ENCODE results near the gene PCBD1. TPM values are rescaled to one million over a fixed set of nuclear protein-coding genes. Genes with fewer than 3 reads are reported as not detected.
A peak's percentile ranks its signal among the peaks of the same experiment; 100 is the strongest.

The PCBD1 gene
- total RNA-seq, 1 donor from 2014 or later = 36.6 TPM

GRCh38 chr10:70913893-70914240, 25.5 kb upstream of the PCBD1 start:
- no peaks in the 10 kb centered on the region for H3K9me3 Mint-ChIP-seq (ENCODE audit: unreplicated experiment)
- TF ChIP-seq, protein P1, sequence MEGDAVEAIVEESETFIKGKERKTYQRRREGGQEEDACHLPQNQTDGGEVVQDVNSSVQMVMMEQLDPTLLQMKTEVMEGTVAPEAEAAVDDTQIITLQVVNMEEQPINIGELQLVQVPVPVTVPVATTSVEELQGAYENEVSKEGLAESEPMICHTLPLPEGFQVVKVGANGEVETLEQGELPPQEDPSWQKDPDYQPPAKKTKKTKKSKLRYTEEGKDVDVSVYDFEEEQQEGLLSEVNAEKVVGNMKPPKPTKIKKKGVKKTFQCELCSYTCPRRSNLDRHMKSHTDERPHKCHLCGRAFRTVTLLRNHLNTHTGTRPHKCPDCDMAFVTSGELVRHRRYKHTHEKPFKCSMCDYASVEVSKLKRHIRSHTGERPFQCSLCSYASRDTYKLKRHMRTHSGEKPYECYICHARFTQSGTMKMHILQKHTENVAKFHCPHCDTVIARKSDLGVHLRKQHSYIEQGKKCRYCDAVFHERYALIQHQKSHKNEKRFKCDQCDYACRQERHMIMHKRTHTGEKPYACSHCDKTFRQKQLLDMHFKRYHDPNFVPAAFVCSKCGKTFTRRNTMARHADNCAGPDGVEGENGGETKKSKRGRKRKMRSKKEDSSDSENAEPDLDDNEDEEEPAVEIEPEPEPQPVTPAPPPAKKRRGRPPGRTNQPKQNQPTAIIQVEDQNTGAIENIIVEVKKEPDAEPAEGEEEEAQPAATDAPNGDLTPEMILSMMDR (IDR thresholded peaks at IDR 0.05) = no peak
- H3K27me3 Mint-ChIP-seq (ENCODE audit: unreplicated experiment) = peaks cover 53% of the 10 kb centered on the region
- no peaks in the 10 kb centered on the region for H3K36me3 Mint-ChIP-seq (ENCODE audit: unreplicated experiment)
- no peaks in the 10 kb centered on the region for H3K4me1 Mint-ChIP-seq (ENCODE audit: unreplicated experiment)
- no peak overlapping the region for H3K4me3 Mint-ChIP-seq (ENCODE audit: unreplicated experiment)
- no peak for DNase-seq (ENCODE audit: extremely low spot score, unreplicated experiment)
- no peak overlapping the region for H3K27ac Mint-ChIP-seq (ENCODE audit: unreplicated experiment)

DNA sequence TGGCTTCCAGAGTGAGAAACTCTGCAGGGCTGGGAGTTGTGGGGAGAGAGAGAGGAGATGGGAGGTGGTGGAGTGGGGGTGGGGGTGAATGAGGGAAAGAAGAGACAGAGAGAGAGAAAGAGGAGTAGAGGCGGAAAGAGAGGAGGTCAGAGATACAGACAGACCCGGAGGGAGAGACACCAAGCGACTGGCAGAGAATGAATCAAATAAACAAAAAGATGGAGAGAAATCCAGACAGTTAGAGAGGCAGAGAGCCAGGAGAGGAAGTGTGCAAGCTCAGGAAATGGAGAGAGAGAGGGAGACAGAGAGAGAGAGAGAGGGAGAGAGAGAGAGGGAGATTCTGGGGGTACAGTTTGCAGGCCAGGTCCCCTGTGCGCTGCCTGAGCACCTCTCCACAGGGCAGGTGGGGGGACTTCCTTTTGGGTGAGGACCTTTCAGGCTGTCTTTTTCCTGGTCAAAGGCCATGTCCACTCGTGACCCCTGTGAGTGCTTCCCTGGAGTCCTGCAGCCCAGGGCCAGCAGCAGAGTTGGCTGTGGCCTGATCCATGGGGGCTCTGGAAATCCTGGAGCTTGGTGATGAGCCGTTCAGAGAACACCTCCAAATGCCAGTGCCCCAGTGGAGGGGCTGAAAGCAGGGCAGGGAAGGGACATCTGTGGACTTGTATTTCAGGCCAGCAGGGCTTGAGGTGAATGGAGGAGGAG, 25.0 kb upstream of the PCBD1 start:
- peaks cover 56% of the 10 kb centered on the region for H3K27me3 Mint-ChIP-seq (ENCODE audit: unreplicated experiment)

GRCh38 chr10:70912556-70912955, 24.2 kb upstream of the PCBD1 start:
- H3K9me3 Mint-ChIP-seq (ENCODE audit: unreplicated experiment) = no peaks in the 10 kb centered on the region
- DNase-seq (ENCODE audit: extremely low spot score, unreplicated experiment) = no peak

More for the DNA sequence above, 25.0 kb upstream of the PCBD1 start:
- Mint-ChIP-seq H3K27ac (ENCODE audit: unreplicated experiment) (peak overlapping the region; percentile 37), H3K36me3 (ENCODE audit: unreplicated experiment) (no peaks in the 10 kb centered on the region), H3K9me3 (ENCODE audit: unreplicated experiment) (no peaks in the 10 kb centered on the region), H3K4me1 (ENCODE audit: unreplicated experiment) (no peaks in the 10 kb centered on the region), H3K4me3 (ENCODE audit: unreplicated experiment) (no peak overlapping the region)
- DNase-seq (ENCODE audit: extremely low spot score, unreplicated experiment) = no peak
- TF ChIP-seq, protein P1 (IDR thresholded peaks at IDR 0.05) = no peak

DNA sequence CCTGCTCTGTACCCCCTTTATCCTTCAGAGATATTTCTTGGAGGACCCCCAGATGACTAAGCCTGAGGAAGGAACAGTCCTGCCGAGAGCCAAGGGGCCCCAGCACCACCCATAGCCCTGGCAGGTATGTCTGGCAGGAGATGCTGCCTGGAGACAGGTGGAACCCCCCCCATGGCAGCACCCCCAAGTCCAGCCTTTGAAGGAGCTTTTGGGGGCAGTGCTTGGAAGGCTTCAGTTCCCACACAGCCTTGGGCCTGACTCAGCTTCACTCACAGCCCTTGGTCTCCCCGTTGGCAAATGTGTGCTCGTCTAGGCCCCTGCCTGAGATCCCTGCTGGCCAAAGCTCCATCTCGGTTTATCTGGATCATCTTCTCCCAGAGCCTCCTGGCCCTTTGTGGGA, 23.0 kb upstream of the PCBD1 start:
- no peak overlapping the region for H3K4me3 Mint-ChIP-seq (ENCODE audit: unreplicated experiment)
- DNase-seq (ENCODE audit: extremely low spot score, unreplicated experiment) = no peak
- peaks cover 56% of the 10 kb centered on the region for H3K27me3 Mint-ChIP-seq (ENCODE audit: unreplicated experiment)
- no peaks in the 10 kb centered on the region for H3K4me1 Mint-ChIP-seq (ENCODE audit: unreplicated experiment)
- H3K36me3 Mint-ChIP-seq (ENCODE audit: unreplicated experiment) = no peaks in the 10 kb centered on the region
- no peaks in the 10 kb centered on the region for H3K9me3 Mint-ChIP-seq (ENCODE audit: unreplicated experiment)
- H3K27ac Mint-ChIP-seq (ENCODE audit: unreplicated experiment) = no peak overlapping the region
- TF ChIP-seq, protein P1 (IDR thresholded peaks at IDR 0.05) = no peak

More at GRCh38 chr10:70912556-70912955, 24.2 kb upstream of the PCBD1 start:
- H3K4me1 Mint-ChIP-seq (ENCODE audit: unreplicated experiment) = no peaks in the 10 kb centered on the region
- TF ChIP-seq, protein P1 (IDR thresholded peaks at IDR 0.05) = no peak
- H3K27me3 Mint-ChIP-seq (ENCODE audit: unreplicated experiment) = peaks cover 56% of the 10 kb centered on the region
- no peak overlapping the region for H3K4me3 Mint-ChIP-seq (ENCODE audit: unreplicated experiment)
- H3K27ac Mint-ChIP-seq (ENCODE audit: unreplicated experiment) = no peak overlapping the region
- H3K36me3 Mint-ChIP-seq (ENCODE audit: unreplicated experiment) = no peaks in the 10 kb centered on the region

GRCh38 chr10:70910486-70911341, 22.3 kb upstream of the PCBD1 start:
- TF ChIP-seq, protein P1 (IDR thresholded peaks at IDR 0.05) = no peak
- no peak for DNase-seq (ENCODE audit: extremely low spot score, unreplicated experiment)
- Mint-ChIP-seq H3K4me1 (ENCODE audit: unreplicated experiment) (no peaks in the 10 kb centered on the region), H3K9me3 (ENCODE audit: unreplicated experiment) (no peaks in the 10 kb centered on the region), H3K36me3 (ENCODE audit: unreplicated experiment) (no peaks in the 10 kb centered on the region), H3K4me3 (ENCODE audit: unreplicated experiment) (no peak overlapping the region), H3K27me3 (ENCODE audit: unreplicated experiment) (peaks cover 53% of the 10 kb centered on the region), H3K27ac (ENCODE audit: unreplicated experiment) (no peak overlapping the region)

Data from osteocyte (in vitro differentiated cells).